ENCODE data around the gene SLC15A3.

Gene SLC15A3

DNA sequence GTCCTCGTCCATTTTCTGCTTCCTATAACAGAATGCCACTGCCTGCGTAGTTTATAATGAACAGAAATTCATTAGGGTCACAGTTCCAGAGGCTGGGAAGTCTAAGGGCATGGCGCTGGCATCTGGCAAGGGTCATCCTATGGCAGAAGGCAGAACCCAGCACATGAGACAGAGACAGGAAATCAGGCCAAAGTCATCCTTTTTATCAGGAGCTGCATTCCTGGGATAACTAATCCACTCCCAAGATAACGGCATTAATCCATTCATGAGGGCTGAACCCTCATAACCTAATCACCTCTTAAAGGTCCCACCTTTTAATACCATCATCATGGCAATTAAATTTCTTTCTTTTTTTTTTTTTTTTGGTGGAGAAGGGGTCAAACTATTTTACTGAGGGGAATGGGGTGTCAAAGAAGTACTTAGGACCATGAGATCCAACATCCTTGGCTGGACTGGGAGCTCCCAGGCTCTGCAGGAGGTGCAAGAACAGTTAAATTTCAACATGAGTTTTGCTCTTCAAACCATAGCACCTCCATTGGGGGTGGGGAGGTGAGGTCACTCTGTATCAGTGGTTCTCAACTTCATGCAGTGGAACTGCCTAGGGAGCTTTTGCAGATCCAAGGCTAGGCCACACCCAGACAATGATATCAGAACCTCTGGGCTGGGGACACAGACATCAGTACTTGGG, 33.6 kb downstream of the SLC15A3 start:
- Histone ChIP-seq H2AFZ (ENCODE audit: low read length) (no peak overlapping the region), H3K9ac (ENCODE audit: low read depth, low read length, poor library complexity) (no peak overlapping the region), H2BK12ac (ENCODE audit: low read length) (no peak overlapping the region), H3K9me3 (replicated peaks in 1 of 2; ENCODE audit: control insufficient read depth in 2 of 2, insufficient read depth in 1 of 2, low read depth in 1 of 2, low read length in 2 of 2) (no peaks in the 10 kb centered on the region), H3K79me1 (ENCODE audit: low read depth, low read length) (peaks cover 9% of the 10 kb centered on the region), H3K36me3 (replicated peaks in 1 of 2; ENCODE audit: control insufficient read depth in 2 of 2, insufficient read depth in 2 of 2, low read length in 2 of 2) (peaks cover 32 to 74% of the 10 kb centered on the region in 2 donors), H3K27ac (replicated peaks; ENCODE audit: low read length) (no peak overlapping the region), H2BK120ac (ENCODE audit: low read depth, low read length) (no peak overlapping the region), H3K4me1 (ENCODE audit: control insufficient read depth in 2 of 2, insufficient read depth in 1 of 2, low read depth in 1 of 2, low read length in 2 of 2) (peaks cover 8% of the 10 kb centered on the region in 2 donors), H3K4ac (ENCODE audit: low read length) (no peak overlapping the region), H4K8ac (ENCODE audit: low read depth, low read length) (no peak overlapping the region), H3K4me3 (ENCODE audit: low read length in 2 of 2) (no peak overlapping the region), H3K14ac (ENCODE audit: low read length) (no peak overlapping the region), H3K27me3 (ENCODE audit: control insufficient read depth in 3 of 3, insufficient read depth in 3 of 3, low read depth in 1 of 3, low read length in 3 of 3) (no peaks in the 10 kb centered on the region), H4K91ac (ENCODE audit: low read depth, low read length, poor library complexity) (no peak overlapping the region), H3K23ac (ENCODE audit: low read depth, low read length, poor library complexity) (no peak overlapping the region), H2BK15ac (ENCODE audit: low read length) (no peak overlapping the region), H2BK5ac (ENCODE audit: low read length) (no peak overlapping the region), H3K18ac (ENCODE audit: low read length) (no peak overlapping the region), H3K4me2 (ENCODE audit: insufficient read depth, low read length, poor library complexity, severe bottlenecking) (no peak overlapping the region), H2AK5ac (ENCODE audit: low read depth, low read length) (no peak overlapping the region)
- no CpG with 5 or more reads among the region's 4 CpGs for WGBS, 2 donors (ENCODE audit: extremely low coverage in 2 of 2, insufficient read length in 2 of 2, insufficient replicate concordance in 1 of 2)
- no peak for DNase-seq (ENCODE audit: low spot score)

DNA sequence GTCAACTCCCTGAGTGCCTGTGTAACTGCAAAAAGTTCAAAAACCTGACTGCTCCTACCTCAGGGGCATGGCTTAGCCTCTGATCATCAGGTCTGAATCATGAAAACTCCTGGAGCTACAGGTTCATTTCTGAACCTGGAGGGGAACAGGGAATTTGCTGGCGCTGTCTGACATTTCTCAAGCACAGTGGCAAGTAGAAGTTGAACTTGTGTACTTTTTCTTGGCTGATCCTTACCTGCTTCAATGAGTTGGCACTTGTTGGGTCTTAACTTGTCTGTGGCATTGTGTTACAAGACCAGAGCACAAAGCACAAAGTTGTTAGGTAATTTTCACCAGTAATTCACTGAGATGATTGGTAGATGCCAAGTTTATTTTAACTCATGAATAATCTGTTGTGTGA, 34.7 kb downstream of the SLC15A3 start:
- Histone ChIP-seq H3K18ac (ENCODE audit: low read length) (no peak overlapping the region), H3K36me3 (replicated peaks in 1 of 2; ENCODE audit: control insufficient read depth in 2 of 2, insufficient read depth in 2 of 2, low read length in 2 of 2) (peaks cover 25 to 64% of the 10 kb centered on the region in 2 donors), H2BK5ac (ENCODE audit: low read length) (no peak overlapping the region), H3K4me2 (ENCODE audit: insufficient read depth, low read length, poor library complexity, severe bottlenecking) (no peak overlapping the region), H3K4me1 (ENCODE audit: control insufficient read depth in 2 of 2, insufficient read depth in 1 of 2, low read depth in 1 of 2, low read length in 2 of 2) (peaks cover 19% of the 10 kb centered on the region in 2 donors), H3K27ac (replicated peaks; ENCODE audit: low read length) (no peak overlapping the region), H3K9ac (ENCODE audit: low read depth, low read length, poor library complexity) (no peak overlapping the region), H2BK120ac (ENCODE audit: low read depth, low read length) (no peak overlapping the region), H3K79me1 (ENCODE audit: low read depth, low read length) (peaks cover 9% of the 10 kb centered on the region), H3K4ac (ENCODE audit: low read length) (no peak overlapping the region), H4K8ac (ENCODE audit: low read depth, low read length) (no peak overlapping the region), H2AFZ (ENCODE audit: low read length) (no peak overlapping the region), H2BK12ac (ENCODE audit: low read length) (no peak overlapping the region), H3K4me3 (ENCODE audit: low read length in 2 of 2) (no peak overlapping the region), H3K9me3 (replicated peaks in 1 of 2; ENCODE audit: control insufficient read depth in 2 of 2, insufficient read depth in 1 of 2, low read depth in 1 of 2, low read length in 2 of 2) (no peaks in the 10 kb centered on the region), H2AK5ac (ENCODE audit: low read depth, low read length) (no peak overlapping the region), H3K23ac (ENCODE audit: low read depth, low read length, poor library complexity) (no peak overlapping the region), H4K91ac (ENCODE audit: low read depth, low read length, poor library complexity) (no peak overlapping the region), H3K27me3 (ENCODE audit: control insufficient read depth in 3 of 3, insufficient read depth in 3 of 3, low read depth in 1 of 3, low read length in 3 of 3) (no peaks in the 10 kb centered on the region), H3K14ac (ENCODE audit: low read length) (no peak overlapping the region), H2BK15ac (ENCODE audit: low read length) (no peak overlapping the region)
- WGBS, 2 donors (ENCODE audit: extremely low coverage in 2 of 2, insufficient read length in 2 of 2, insufficient replicate concordance in 1 of 2), result no CpG with 5 or more reads among the region's 1 CpG
- no peak for DNase-seq (ENCODE audit: low spot score)

DNA sequence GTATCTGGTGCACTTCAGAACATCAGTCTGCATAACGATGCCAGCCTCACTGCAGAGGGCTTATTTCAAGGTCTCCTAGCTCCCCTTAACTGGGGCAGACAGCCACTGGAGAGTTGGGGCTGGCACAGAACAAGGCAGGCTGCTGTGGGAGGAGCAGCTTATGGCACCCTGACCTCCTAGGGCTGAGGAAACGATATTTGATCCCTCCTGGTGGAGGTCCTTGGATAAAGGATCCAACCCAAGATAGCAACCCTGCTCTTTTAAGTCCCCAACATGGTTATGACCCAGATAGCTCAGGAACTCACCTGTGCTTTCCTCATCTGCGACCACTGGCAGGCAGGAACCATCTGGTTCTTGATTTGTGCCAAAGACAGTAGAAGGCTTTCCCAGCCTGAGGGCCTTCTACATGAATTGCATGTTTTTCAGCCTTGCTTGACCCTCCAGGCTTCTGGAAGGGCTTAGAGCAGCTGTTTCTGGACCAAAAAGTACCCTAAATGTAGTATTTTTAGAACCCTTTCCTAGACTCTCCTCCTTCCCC, 35.2 kb downstream of the SLC15A3 start:
- no peak for DNase-seq (ENCODE audit: low spot score)

DNA sequence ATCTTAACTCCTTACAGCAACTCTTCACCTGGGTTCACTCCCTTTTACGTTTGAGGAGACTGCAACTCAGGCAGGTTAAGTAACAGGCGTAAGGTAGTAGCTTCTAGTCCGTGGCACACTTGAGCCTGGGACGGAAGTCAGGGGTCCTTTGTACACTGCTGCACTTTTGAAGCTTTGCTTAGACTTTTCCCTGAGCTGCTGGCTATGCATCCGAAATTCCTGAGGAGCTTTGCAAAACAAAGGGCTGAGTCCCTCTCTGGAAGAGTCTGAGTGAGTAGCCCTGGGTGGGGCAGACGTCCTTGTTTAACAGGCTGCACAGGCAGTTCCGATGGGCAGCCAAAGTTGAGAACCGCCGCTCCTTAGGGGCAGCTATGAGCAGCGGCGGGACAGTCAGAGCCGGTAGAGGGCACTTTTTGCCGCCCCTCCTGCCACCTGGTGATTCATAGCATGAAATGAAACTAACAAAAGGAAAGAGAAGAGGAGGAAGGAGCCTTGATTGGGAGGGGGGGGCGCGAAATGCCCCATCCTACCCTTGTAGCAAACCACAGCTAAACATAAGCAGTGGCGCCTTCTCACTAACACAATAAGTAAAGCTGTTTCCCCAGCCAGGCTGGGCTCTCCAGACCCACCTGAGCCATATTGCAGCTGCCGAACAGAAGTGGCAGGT, 36.6 kb downstream of the SLC15A3 start:
- H4K91ac ChIP-seq (ENCODE audit: low read depth, low read length, poor library complexity), result no peak overlapping the region
- peak overlapping the region; percentile 99 for H3K27ac ChIP-seq (replicated peaks; ENCODE audit: low read length)
- peak overlapping the region; percentile 91 for H3K18ac ChIP-seq (ENCODE audit: low read length)
- H2AFZ ChIP-seq (ENCODE audit: low read length), result peak overlapping the region; percentile 97
- peak overlapping the region; percentile 4 for H4K8ac ChIP-seq (ENCODE audit: low read depth, low read length)
- DNase-seq (ENCODE audit: low spot score), result peak; percentile 77
- no peak overlapping the region for H3K14ac ChIP-seq (ENCODE audit: low read length)
- H2BK120ac ChIP-seq (ENCODE audit: low read depth, low read length), result peak overlapping the region; percentile 20
- H3K4ac ChIP-seq (ENCODE audit: low read length), result no peak overlapping the region
- H2BK15ac ChIP-seq (ENCODE audit: low read length), result peak overlapping the region; percentile 30
- H3K4me2 ChIP-seq (ENCODE audit: insufficient read depth, low read length, poor library complexity, severe bottlenecking), result peak overlapping the region; percentile 91
- peak overlapping the region; percentile 91 for H2AK5ac ChIP-seq (ENCODE audit: low read depth, low read length)
- peaks cover 9% of the 10 kb centered on the region for H3K79me1 ChIP-seq (ENCODE audit: low read depth, low read length)
- no peak overlapping the region for H2BK5ac ChIP-seq (ENCODE audit: low read length)
- H3K4me3 ChIP-seq (ENCODE audit: low read length in 2 of 2), result peak overlapping the region; percentile 38 to 82
- no CpG with 5 or more reads among the region's 17 CpGs for WGBS, 2 donors (ENCODE audit: extremely low coverage in 2 of 2, insufficient read length in 2 of 2, insufficient replicate concordance in 1 of 2)
- no peaks in the 10 kb centered on the region for H3K27me3 ChIP-seq (ENCODE audit: control insufficient read depth in 3 of 3, insufficient read depth in 3 of 3, low read depth in 1 of 3, low read length in 3 of 3)
- peak overlapping the region; percentile 65 for H2BK12ac ChIP-seq (ENCODE audit: low read length)
- H3K4me1 ChIP-seq (ENCODE audit: control insufficient read depth in 2 of 2, insufficient read depth in 1 of 2, low read depth in 1 of 2, low read length in 2 of 2), result peaks cover 21 to 22% of the 10 kb centered on the region in 2 donors
- peaks cover 10 to 45% of the 10 kb centered on the region in 2 donors for H3K36me3 ChIP-seq (replicated peaks in 1 of 2; ENCODE audit: control insufficient read depth in 2 of 2, insufficient read depth in 2 of 2, low read length in 2 of 2)
- no peaks in the 10 kb centered on the region for H3K9me3 ChIP-seq (replicated peaks in 1 of 2; ENCODE audit: control insufficient read depth in 2 of 2, insufficient read depth in 1 of 2, low read depth in 1 of 2, low read length in 2 of 2)
- peak overlapping the region; percentile 14 for H3K23ac ChIP-seq (ENCODE audit: low read depth, low read length, poor library complexity)
- peak overlapping the region; percentile 79 for H3K9ac ChIP-seq (ENCODE audit: low read depth, low read length, poor library complexity)

More for the DNA sequence above, 35.2 kb downstream of the SLC15A3 start:
- Histone ChIP-seq H3K18ac (ENCODE audit: low read length) (no peak overlapping the region), H4K91ac (ENCODE audit: low read depth, low read length, poor library complexity) (no peak overlapping the region), H3K36me3 (replicated peaks in 1 of 2; ENCODE audit: control insufficient read depth in 2 of 2, insufficient read depth in 2 of 2, low read length in 2 of 2) (peaks cover 22 to 59% of the 10 kb centered on the region in 2 donors), H2BK120ac (ENCODE audit: low read depth, low read length) (no peak overlapping the region), H3K9ac (ENCODE audit: low read depth, low read length, poor library complexity) (no peak overlapping the region), H3K4me1 (ENCODE audit: control insufficient read depth in 2 of 2, insufficient read depth in 1 of 2, low read depth in 1 of 2, low read length in 2 of 2) (peaks cover 21 to 22% of the 10 kb centered on the region in 2 donors), H3K9me3 (replicated peaks in 1 of 2; ENCODE audit: control insufficient read depth in 2 of 2, insufficient read depth in 1 of 2, low read depth in 1 of 2, low read length in 2 of 2) (no peaks in the 10 kb centered on the region), H2BK5ac (ENCODE audit: low read length) (no peak overlapping the region), H3K4me3 (ENCODE audit: low read length in 2 of 2) (no peak overlapping the region), H3K79me1 (ENCODE audit: low read depth, low read length) (peaks cover 9% of the 10 kb centered on the region), H3K4ac (ENCODE audit: low read length) (no peak overlapping the region), H3K4me2 (ENCODE audit: insufficient read depth, low read length, poor library complexity, severe bottlenecking) (no peak overlapping the region), H2BK12ac (ENCODE audit: low read length) (no peak overlapping the region), H2AFZ (ENCODE audit: low read length) (no peak overlapping the region), H3K27me3 (ENCODE audit: control insufficient read depth in 3 of 3, insufficient read depth in 3 of 3, low read depth in 1 of 3, low read length in 3 of 3) (no peaks in the 10 kb centered on the region), H3K14ac (ENCODE audit: low read length) (no peak overlapping the region), H3K23ac (ENCODE audit: low read depth, low read length, poor library complexity) (no peak overlapping the region), H4K8ac (ENCODE audit: low read depth, low read length) (no peak overlapping the region), H2BK15ac (ENCODE audit: low read length) (no peak overlapping the region), H2AK5ac (ENCODE audit: low read depth, low read length) (peak overlapping the region; percentile 1), H3K27ac (replicated peaks; ENCODE audit: low read length) (no peak overlapping the region)
- WGBS, 2 donors (ENCODE audit: extremely low coverage in 2 of 2, insufficient read length in 2 of 2, insufficient replicate concordance in 1 of 2), result no CpG with 5 or more reads among the region's 3 CpGs

All from neuronal stem cell (in vitro differentiated cells).